Measurements from ENCODE around the gene SF1.
A peak's percentile ranks its signal among the peaks of the same experiment; 100 is the strongest.

Gene SF1

GRCh38 chr11:64759131-64759721 is 19.1 kb downstream of the SF1 start:
- DNase-seq (ENCODE audit: low read depth) = no peak
- TF ChIP-seq CTCF (conservative IDR thresholded peaks at IDR 0.05; ENCODE audit: low read depth, low read length) = no peak
- peak overlapping the region; percentile 42 for H3K4me3 ChIP-seq (ENCODE audit: low read depth, low read length)

GRCh38 chr11:64758330-64759079 is 19.8 kb downstream of the SF1 start:
- no peak for DNase-seq (ENCODE audit: low read depth)
- no peak for TF ChIP-seq CTCF (conservative IDR thresholded peaks at IDR 0.05; ENCODE audit: low read depth, low read length)
- peak overlapping the region; percentile 42 for H3K4me3 ChIP-seq (ENCODE audit: low read depth, low read length)

GRCh38 chr11:64757549-64758329 is 20.6 kb downstream of the SF1 start:
- no peak overlapping the region for H3K4me3 ChIP-seq (ENCODE audit: low read depth, low read length)
- DNase-seq (ENCODE audit: low read depth) = no peak
- no peak for TF ChIP-seq CTCF (conservative IDR thresholded peaks at IDR 0.05; ENCODE audit: low read depth, low read length)

GRCh38 chr11:64755681-64756361 is 22.5 kb downstream of the SF1 start:
- TF ChIP-seq CTCF (conservative IDR thresholded peaks at IDR 0.05; ENCODE audit: low read depth, low read length) = no peak
- no peak for DNase-seq (ENCODE audit: low read depth)
- no peak overlapping the region for H3K4me3 ChIP-seq (ENCODE audit: low read depth, low read length)

GRCh38 chr11:64754919-64755662 is 23.3 kb downstream of the SF1 start:
- no peak overlapping the region for H3K4me3 ChIP-seq (ENCODE audit: low read depth, low read length)
- no peak for TF ChIP-seq CTCF (conservative IDR thresholded peaks at IDR 0.05; ENCODE audit: low read depth, low read length)
- DNase-seq (ENCODE audit: low read depth) = no peak
